ENCODE results near the gene ZNF74.

ZNF74 gene

DNA sequence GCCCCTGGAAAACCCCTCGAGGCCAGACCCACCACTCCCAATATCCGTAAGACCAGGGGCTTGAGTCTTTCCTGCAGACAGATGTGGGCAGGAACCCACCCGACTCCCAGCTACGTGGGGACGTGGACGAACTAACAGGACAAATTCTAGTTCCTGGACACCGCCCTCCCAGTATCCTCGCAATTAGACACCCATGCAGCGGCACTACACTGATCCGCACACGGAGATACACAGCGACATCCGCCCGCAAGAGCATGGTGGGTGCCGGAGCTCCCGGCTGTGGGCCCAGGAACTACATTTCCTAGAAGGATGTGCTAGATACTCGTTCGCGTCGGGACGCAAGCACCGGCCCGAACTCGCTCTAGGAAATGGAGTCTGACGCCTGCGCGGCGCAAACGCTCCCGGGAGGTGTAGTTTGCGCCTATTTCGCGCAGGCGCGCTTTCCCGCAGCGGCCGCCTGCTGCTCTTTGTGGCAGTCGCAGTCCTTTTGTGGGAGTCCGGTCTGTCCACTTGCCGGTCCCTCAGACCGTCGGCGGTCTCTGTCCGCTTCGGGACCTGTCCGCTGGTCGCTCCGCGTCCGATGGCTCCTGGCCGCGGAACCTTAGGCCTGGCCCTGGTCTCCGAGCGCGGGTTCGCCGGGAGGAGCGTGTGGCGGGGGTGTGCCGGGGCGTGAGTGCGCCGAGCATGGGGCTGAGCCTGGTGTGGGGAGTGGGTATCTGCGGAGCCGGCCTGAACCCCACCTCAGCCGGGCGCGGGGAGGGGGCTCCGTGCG lies at the start of gene ZNF74:
TSS of gene ZNF74 (plus strand) at position 447 of the 772 bp plus-strand sequence. CDS start 478 bp downstream, outside the sequence.
- Histone ChIP-seq H3K4me3 (ENCODE audit: low read depth, low read length) (peak within 1 kb of the TSS; percentile 72), H3K4me1 (ENCODE audit: control insufficient read depth, insufficient read depth, low read length) (0 out of 2 replicates have a peak, but pooled peaks cover 2% of the 10 kb centered on the region), H3K9me3 (ENCODE audit: control insufficient read depth, insufficient read depth, low read depth, low read length) (no peaks in the 10 kb centered on the region), H3K36me3 (ENCODE audit: control insufficient read depth in 2 of 2, insufficient read depth in 1 of 2, low read length in 2 of 2) (peaks cover 0 to 8% of the 10 kb centered on the region in 2 experiments; a peak in 1 of 3 replicates), H3K27ac (ENCODE audit: extremely low read depth, low read depth, low read length) (peak within 1 kb of the TSS; percentile 53; the same call in 1 of the 2 replicates)
- POLR2A ChIA-PET, result interaction anchor here (0.9 to 2.2 kb wide), 9 partner anchors 9 to 74 kb away, joined by 3 to 13 read pairs (median 3); partner anchors contain the start of gene DGCR6L
- CTCF ChIA-PET, result interaction anchor here (0.6 to 1.2 kb wide), 4 partner anchors 24 to 179 kb away, joined by 3 to 5 read pairs (median 3); no protein-coding TSS in a partner anchor
- TF ChIP-seq ZNF792 (tag by site-specific recombination; IDR thresholded peaks at IDR 0.05), result peak; percentile 64; the same call in 1 of the 2 replicates
- TF ChIP-seq, protein P1, sequence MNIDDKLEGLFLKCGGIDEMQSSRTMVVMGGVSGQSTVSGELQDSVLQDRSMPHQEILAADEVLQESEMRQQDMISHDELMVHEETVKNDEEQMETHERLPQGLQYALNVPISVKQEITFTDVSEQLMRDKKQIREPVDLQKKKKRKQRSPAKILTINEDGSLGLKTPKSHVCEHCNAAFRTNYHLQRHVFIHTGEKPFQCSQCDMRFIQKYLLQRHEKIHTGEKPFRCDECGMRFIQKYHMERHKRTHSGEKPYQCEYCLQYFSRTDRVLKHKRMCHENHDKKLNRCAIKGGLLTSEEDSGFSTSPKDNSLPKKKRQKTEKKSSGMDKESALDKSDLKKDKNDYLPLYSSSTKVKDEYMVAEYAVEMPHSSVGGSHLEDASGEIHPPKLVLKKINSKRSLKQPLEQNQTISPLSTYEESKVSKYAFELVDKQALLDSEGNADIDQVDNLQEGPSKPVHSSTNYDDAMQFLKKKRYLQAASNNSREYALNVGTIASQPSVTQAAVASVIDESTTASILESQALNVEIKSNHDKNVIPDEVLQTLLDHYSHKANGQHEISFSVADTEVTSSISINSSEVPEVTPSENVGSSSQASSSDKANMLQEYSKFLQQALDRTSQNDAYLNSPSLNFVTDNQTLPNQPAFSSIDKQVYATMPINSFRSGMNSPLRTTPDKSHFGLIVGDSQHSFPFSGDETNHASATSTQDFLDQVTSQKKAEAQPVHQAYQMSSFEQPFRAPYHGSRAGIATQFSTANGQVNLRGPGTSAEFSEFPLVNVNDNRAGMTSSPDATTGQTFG (tag by site-specific recombination; IDR thresholded peaks at IDR 0.05; ENCODE audit: borderline replicate concordance), result no peak
- TF ChIP-seq, protein P2, sequence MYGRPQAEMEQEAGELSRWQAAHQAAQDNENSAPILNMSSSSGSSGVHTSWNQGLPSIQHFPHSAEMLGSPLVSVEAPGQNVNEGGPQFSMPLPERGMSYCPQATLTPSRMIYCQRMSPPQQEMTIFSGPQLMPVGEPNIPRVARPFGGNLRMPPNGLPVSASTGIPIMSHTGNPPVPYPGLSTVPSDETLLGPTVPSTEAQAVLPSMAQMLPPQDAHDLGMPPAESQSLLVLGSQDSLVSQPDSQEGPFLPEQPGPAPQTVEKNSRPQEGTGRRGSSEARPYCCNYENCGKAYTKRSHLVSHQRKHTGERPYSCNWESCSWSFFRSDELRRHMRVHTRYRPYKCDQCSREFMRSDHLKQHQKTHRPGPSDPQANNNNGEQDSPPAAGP (tag by site-specific recombination; IDR thresholded peaks at IDR 0.05), result peak; percentile 61; the same call in 1 of the 2 replicates
- no peak for TF ChIP-seq SP7 (tag by site-specific recombination; IDR thresholded peaks at IDR 0.05)
- peak; percentile 56; the same call in 1 of the 2 replicates for TF ChIP-seq ZFP37 (tag by site-specific recombination; IDR thresholded peaks at IDR 0.05)
- peak; percentile 79 for TF ChIP-seq ZNF501 (tag by site-specific recombination; IDR thresholded peaks at IDR 0.05)
- 0 out of 2 replicates have a peak, but pooled peaks have one; percentile 17 for TF ChIP-seq KLF10 (tag by site-specific recombination; IDR thresholded peaks at IDR 0.05)
- TF ChIP-seq ZNF184 (tag by site-specific recombination; IDR thresholded peaks at IDR 0.05), result no peak
- TF ChIP-seq ZNF76 (tag by site-specific recombination; IDR thresholded peaks at IDR 0.05; ENCODE audit: borderline replicate concordance, low read depth), result peak; percentile 82
- TF ChIP-seq EGR2 (tag by site-specific recombination; IDR thresholded peaks at IDR 0.05; ENCODE audit: low read depth), result peak; percentile 80
- TF ChIP-seq ZNF423 (tag by site-specific recombination; IDR thresholded peaks at IDR 0.05), result no peak
- TF ChIP-seq ZFHX2 (tag by site-specific recombination; conservative IDR thresholded peaks at IDR 0.05), result peak; percentile 68
- no peak for TF ChIP-seq ZNF311 (tag by site-specific recombination; IDR thresholded peaks at IDR 0.05; ENCODE audit: borderline replicate concordance)
- TF ChIP-seq ZNF266 (tag by site-specific recombination; IDR thresholded peaks at IDR 0.05; ENCODE audit: low read depth), result no peak
- peak; percentile 16; the same call in 1 of the 2 replicates for TF ChIP-seq ZNF324 (tag by site-specific recombination; IDR thresholded peaks at IDR 0.05)
- peak; percentile 10; the same call in 1 of the 2 replicates for TF ChIP-seq KLF1 (tag by site-specific recombination; IDR thresholded peaks at IDR 0.05)
- TF ChIP-seq FEZF1 (tag by site-specific recombination; IDR thresholded peaks at IDR 0.05), result peak; percentile 39; the same call in 1 of the 2 replicates
- peak; percentile 51; the same call in 1 of the 2 replicates for TF ChIP-seq ZNF600 (tag by site-specific recombination; IDR thresholded peaks at IDR 0.05)
- 0 out of 2 replicates have a peak, but pooled peaks have one; percentile 54 for TF ChIP-seq ZEB2 (tag by site-specific recombination; IDR thresholded peaks at IDR 0.05)
- TF ChIP-seq ZNF335 (tag by site-specific recombination; conservative IDR thresholded peaks at IDR 0.05), result peak; percentile 82
- TF ChIP-seq ZNF341 (tag by site-specific recombination; IDR thresholded peaks at IDR 0.05; ENCODE audit: low read depth), result 0 out of 2 replicates have a peak, but pooled peaks have one; percentile 29
- TF ChIP-seq ZFP69B (tag by site-specific recombination; IDR thresholded peaks at IDR 0.05), result peak; percentile 86
- TF ChIP-seq KLF9 (tag by site-specific recombination; IDR thresholded peaks at IDR 0.05; ENCODE audit: low read depth), result peak; percentile 94
- peak; percentile 79 for TF ChIP-seq ZBTB20 (tag by site-specific recombination; IDR thresholded peaks at IDR 0.05)
- peak; percentile 63 for TF ChIP-seq SP3 (tag by site-specific recombination; IDR thresholded peaks at IDR 0.05)
- no peak for TF ChIP-seq ZNF16 (tag by site-specific recombination; IDR thresholded peaks at IDR 0.05; ENCODE audit: low read depth)
- 0 out of 2 replicates have a peak, but pooled peaks have one; percentile 44 for TF ChIP-seq ZSCAN30 (tag by site-specific recombination; IDR thresholded peaks at IDR 0.05)
- peak; percentile 84 for TF ChIP-seq ZNF596 (tag by site-specific recombination; IDR thresholded peaks at IDR 0.05)
- TF ChIP-seq, protein P3, sequence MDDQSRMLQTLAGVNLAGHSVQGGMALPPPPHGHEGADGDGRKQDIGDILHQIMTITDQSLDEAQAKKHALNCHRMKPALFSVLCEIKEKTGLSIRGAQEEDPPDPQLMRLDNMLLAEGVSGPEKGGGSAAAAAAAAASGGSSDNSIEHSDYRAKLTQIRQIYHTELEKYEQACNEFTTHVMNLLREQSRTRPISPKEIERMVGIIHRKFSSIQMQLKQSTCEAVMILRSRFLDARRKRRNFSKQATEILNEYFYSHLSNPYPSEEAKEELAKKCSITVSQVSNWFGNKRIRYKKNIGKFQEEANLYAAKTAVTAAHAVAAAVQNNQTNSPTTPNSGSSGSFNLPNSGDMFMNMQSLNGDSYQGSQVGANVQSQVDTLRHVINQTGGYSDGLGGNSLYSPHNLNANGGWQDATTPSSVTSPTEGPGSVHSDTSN (CRISPR knock-in tag; IDR thresholded peaks at IDR 0.05), result peak; percentile 86; the same call in 1 of the 2 replicates
- TF ChIP-seq, protein P4, sequence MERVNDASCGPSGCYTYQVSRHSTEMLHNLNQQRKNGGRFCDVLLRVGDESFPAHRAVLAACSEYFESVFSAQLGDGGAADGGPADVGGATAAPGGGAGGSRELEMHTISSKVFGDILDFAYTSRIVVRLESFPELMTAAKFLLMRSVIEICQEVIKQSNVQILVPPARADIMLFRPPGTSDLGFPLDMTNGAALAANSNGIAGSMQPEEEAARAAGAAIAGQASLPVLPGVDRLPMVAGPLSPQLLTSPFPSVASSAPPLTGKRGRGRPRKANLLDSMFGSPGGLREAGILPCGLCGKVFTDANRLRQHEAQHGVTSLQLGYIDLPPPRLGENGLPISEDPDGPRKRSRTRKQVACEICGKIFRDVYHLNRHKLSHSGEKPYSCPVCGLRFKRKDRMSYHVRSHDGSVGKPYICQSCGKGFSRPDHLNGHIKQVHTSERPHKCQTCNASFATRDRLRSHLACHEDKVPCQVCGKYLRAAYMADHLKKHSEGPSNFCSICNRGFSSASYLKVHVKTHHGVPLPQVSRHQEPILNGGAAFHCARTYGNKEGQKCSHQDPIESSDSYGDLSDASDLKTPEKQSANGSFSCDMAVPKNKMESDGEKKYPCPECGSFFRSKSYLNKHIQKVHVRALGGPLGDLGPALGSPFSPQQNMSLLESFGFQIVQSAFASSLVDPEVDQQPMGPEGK (tag by site-specific recombination; IDR thresholded peaks at IDR 0.05), result peak; percentile 85
- TF ChIP-seq KLF8 (tag by site-specific recombination; IDR thresholded peaks at IDR 0.05), result peak; percentile 82; the same call in 1 of the 2 replicates

Data from HEK293 (cell line).